ENCODE data around the gene GRPEL1. TPM values are rescaled to one million over a fixed set of nuclear protein-coding genes. Genes with fewer than 3 reads are reported as not detected.
"Not testable (repeated sequence)": the region's sequence is repeated elsewhere in the genome, so short reads cannot be mapped to it uniquely, and the experiment has no call there.

Gene GRPEL1
- polyA plus RNA-seq, 12 donors, result 26.6 to 60.8 (median 31.0) TPM; not detected in 1

- no peak for DNase-seq
Measured at GRCh38 chr4:7096236-7096635, 28.4 kb upstream of the GRPEL1 start.

GRCh38 chr4:7095611-7096155 lies 27.8 kb upstream of the GRPEL1 start:
- no peak for DNase-seq

- DNase-seq, result peak; percentile 38
Measured at GRCh38 chr4:7094916-7095315, 27.1 kb upstream of the GRPEL1 start.

GRCh38 chr4:7092026-7092425 lies 24.2 kb upstream of the GRPEL1 start:
- DNase-seq, result no peak

- DNase-seq, result no peak
Measured at GRCh38 chr4:7089213-7089986, 21.5 kb upstream of the GRPEL1 start.

GRCh38 chr4:7087036-7087435 lies 19.2 kb upstream of the GRPEL1 start:
- DNase-seq, result no peak

- DNase-seq, result no peak
Measured at GRCh38 chr4:7086384-7086783, 18.5 kb upstream of the GRPEL1 start.

- not testable (repeated sequence) for DNase-seq
Measured at GRCh38 chr4:7084564-7084961, 16.7 kb upstream of the GRPEL1 start.

- DNase-seq, result no peak
Measured at GRCh38 chr4:7083597-7084563, 16.0 kb upstream of the GRPEL1 start.

GRCh38 chr4:7079909-7080308 lies 12.0 kb upstream of the GRPEL1 start:
- DNase-seq, result not testable (repeated sequence)

GRCh38 chr4:7079483-7079882 lies 11.6 kb upstream of the GRPEL1 start:
- not testable (repeated sequence) for DNase-seq

- no peak for DNase-seq
Measured at GRCh38 chr4:7078025-7078424, 10.2 kb upstream of the GRPEL1 start.

- DNase-seq, result no peak
Measured at GRCh38 chr4:7077371-7077770, 9.5 kb upstream of the GRPEL1 start.

GRCh38 chr4:7076696-7077082 lies 8.8 kb upstream of the GRPEL1 start:
- no peak for DNase-seq

GRCh38 chr4:7075962-7076695 lies 8.3 kb upstream of the GRPEL1 start:
- DNase-seq, result no peak

- peak; percentile 26 for DNase-seq
Measured at GRCh38 chr4:7074426-7074825, 6.6 kb upstream of the GRPEL1 start.

GRCh38 chr4:7073526-7074390 lies 5.9 kb upstream of the GRPEL1 start:
- DNase-seq, result peak; percentile 21

- DNase-seq, result no peak
Measured at GRCh38 chr4:7073059-7073458, 5.2 kb upstream of the GRPEL1 start.

GRCh38 chr4:7070729-7071511 lies 3.1 kb upstream of the GRPEL1 start:
- DNase-seq, result peak; percentile 74

GRCh38 chr4:7068883-7069282 lies 1.0 kb upstream of the GRPEL1 start:
- DNase-seq, result peak; percentile 22
